HL-60 (cell line): ENCODE data around the gene CYRIA.

ENCODE experiments used
- DNase-seq, 2 experiments: peaks; one replicate each; pipeline ENCODE4 v3.0.0-alpha.2; 2010 to 2020; ENCODE audit warnings: low read depth in 1 of 2, low spot score in 1 of 2
- H3K27ac ChIP-seq: fragments of 250-450 bp; sonication (Bioruptor Pico); replicated peaks from 2 replicates; pipeline ENCODE4 v1.5.1; 2020; ENCODE audit warnings: mild to moderate bottlenecking, moderate library complexity
- H3K27me3 ChIP-seq: fragments of 250-450 bp; sonication (Bioruptor Pico); 2 replicates; pipeline ENCODE4 v1.5.1; 2021; ENCODE audit warnings: mild to moderate bottlenecking, moderate library complexity; ENCODE audit not compliant: insufficient read depth, poor library complexity, severe bottlenecking
- H3K4me3 ChIP-seq: replicated peaks from 2 replicates; pipeline ENCODE4 v1.5.1; 2011; ENCODE audit warnings: mild to moderate bottlenecking, control low read depth, low read length; ENCODE audit not compliant: insufficient read depth
- GABPA ChIP-seq: IDR thresholded peaks from 2 replicates; pipeline ENCODE4 v1.6.1; 2012; ENCODE audit warnings: low read depth
- POLR2AphosphoS5 ChIP-seq: IDR thresholded peaks from 2 replicates; pipeline ENCODE4 v1.6.1; 2012; ENCODE audit warnings: low read depth
- SPI1 ChIP-seq: IDR thresholded peaks from 2 replicates; pipeline ENCODE4 v1.6.1; 2012; ENCODE audit warnings: low read depth, mild to moderate bottlenecking, borderline replicate concordance
- TF ChIP-seq, protein P1 (sequence below): IDR thresholded peaks from one replicate; pipeline ENCODE4 v1.5.1; 2011; ENCODE audit warnings: low read length, control low read depth, inconsistent platforms; ENCODE audit not compliant: insufficient read depth
- TF ChIP-seq, protein P2 (sequence below): IDR thresholded peaks from 2 replicates; pipeline ENCODE4 v1.6.1; 2012; ENCODE audit warnings: low read depth; ENCODE audit not compliant: insufficient replicate concordance

The CYRIA gene

DNA sequence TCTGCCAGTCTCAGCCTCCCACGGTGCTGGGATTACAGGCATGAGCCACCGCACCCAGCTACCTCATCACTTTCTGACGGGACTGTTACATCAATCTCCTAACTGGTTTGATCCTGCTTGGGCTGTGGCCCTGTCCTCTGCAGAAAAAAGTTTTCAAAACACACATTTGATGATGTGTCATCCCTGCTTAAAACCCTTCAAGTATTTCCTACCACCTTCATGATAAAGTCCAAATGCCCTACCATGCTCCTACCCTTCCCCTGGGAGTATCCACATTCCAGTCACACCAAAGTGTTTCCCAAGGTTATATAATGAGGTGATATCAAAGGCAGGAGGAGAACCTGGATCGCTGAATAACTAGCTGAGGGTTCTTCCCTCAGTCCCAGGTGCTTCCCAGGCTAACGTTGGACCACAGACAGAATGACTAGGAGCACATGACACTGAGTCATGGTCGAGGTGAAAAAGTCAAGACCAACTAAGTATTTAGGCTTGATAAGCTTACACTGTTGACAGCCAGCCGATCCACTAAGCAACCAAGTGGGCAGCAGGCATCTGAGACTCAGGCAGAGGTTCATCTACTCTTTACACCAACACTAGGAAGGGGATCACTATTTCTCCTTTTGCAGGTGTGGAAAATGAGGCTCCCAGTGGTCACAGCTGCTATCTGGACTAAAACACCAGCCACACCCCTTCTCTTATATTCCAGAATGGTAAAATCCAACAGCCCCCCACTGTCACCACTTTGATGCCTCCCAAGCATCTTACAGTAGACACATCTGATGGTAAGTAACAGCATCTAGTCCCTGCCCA lies 31.8 kb downstream of the CYRIA start:
- Histone ChIP-seq H3K27me3 (no peaks in the 10 kb centered on the region), H3K27ac (no peak overlapping the region), H3K4me3 (no peak overlapping the region)
- TF ChIP-seq GABPA (no peak), SPI1 (no peak), POLR2AphosphoS5 (no peak)
- TF ChIP-seq, protein P1, sequence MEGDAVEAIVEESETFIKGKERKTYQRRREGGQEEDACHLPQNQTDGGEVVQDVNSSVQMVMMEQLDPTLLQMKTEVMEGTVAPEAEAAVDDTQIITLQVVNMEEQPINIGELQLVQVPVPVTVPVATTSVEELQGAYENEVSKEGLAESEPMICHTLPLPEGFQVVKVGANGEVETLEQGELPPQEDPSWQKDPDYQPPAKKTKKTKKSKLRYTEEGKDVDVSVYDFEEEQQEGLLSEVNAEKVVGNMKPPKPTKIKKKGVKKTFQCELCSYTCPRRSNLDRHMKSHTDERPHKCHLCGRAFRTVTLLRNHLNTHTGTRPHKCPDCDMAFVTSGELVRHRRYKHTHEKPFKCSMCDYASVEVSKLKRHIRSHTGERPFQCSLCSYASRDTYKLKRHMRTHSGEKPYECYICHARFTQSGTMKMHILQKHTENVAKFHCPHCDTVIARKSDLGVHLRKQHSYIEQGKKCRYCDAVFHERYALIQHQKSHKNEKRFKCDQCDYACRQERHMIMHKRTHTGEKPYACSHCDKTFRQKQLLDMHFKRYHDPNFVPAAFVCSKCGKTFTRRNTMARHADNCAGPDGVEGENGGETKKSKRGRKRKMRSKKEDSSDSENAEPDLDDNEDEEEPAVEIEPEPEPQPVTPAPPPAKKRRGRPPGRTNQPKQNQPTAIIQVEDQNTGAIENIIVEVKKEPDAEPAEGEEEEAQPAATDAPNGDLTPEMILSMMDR = no peak
- TF ChIP-seq, protein P2, sequence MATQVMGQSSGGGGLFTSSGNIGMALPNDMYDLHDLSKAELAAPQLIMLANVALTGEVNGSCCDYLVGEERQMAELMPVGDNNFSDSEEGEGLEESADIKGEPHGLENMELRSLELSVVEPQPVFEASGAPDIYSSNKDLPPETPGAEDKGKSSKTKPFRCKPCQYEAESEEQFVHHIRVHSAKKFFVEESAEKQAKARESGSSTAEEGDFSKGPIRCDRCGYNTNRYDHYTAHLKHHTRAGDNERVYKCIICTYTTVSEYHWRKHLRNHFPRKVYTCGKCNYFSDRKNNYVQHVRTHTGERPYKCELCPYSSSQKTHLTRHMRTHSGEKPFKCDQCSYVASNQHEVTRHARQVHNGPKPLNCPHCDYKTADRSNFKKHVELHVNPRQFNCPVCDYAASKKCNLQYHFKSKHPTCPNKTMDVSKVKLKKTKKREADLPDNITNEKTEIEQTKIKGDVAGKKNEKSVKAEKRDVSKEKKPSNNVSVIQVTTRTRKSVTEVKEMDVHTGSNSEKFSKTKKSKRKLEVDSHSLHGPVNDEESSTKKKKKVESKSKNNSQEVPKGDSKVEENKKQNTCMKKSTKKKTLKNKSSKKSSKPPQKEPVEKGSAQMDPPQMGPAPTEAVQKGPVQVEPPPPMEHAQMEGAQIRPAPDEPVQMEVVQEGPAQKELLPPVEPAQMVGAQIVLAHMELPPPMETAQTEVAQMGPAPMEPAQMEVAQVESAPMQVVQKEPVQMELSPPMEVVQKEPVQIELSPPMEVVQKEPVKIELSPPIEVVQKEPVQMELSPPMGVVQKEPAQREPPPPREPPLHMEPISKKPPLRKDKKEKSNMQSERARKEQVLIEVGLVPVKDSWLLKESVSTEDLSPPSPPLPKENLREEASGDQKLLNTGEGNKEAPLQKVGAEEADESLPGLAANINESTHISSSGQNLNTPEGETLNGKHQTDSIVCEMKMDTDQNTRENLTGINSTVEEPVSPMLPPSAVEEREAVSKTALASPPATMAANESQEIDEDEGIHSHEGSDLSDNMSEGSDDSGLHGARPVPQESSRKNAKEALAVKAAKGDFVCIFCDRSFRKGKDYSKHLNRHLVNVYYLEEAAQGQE = no peak
- no peak for DNase-seq

DNA sequence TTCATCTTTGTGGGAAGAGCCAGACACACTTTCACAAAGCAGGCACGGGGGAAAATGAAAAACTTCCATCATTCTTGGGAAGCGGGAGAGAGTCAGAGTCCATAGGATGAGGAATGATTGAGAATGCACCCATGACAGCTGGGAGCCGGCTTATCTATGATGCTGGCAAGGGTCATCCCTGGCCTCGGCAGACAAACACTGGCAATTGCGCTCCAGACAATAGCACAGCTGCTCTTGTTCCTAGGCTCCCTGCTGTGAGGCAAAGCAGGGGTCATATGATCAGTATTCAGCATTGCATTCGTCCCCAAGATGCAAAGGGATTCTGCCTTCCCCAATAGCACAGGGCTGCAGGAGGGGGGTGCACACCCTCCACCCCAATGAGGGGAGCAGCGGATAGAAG lies 33.0 kb downstream of the CYRIA start:
- Histone ChIP-seq H3K4me3 (no peak overlapping the region), H3K27me3 (no peaks in the 10 kb centered on the region), H3K27ac (no peak overlapping the region)
- DNase-seq = no peak
- TF ChIP-seq SPI1 (no peak), POLR2AphosphoS5 (no peak), GABPA (no peak)
- TF ChIP-seq, protein P2 = no peak
- TF ChIP-seq, protein P1 = no peak

DNA sequence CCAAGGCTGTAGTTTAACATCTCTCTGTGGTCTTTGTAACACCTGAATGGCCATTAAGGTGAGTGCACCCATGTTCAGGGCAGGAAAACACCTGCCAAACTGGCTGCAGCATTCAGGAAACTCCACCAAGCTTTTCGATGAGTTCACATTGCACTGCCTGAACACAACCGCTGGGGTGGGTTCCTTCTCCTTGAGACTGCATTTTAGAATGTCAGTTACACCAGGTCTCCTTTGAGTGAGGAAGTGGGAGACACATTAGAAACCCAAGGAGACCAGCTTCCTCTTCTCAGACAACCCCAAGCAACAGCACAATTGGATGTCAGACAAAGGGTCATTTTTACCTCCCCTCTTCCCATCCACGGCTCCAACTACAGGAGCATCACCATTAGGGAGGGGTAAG lies 35.2 kb downstream of the CYRIA start:
- TF ChIP-seq GABPA (no peak), POLR2AphosphoS5 (no peak), SPI1 (peak; percentile 98)
- TF ChIP-seq, protein P2 = no peak
- TF ChIP-seq, protein P1 = peak; percentile 62
- Histone ChIP-seq H3K27ac (peak overlapping the region; percentile 52), H3K4me3 (no peak overlapping the region), H3K27me3 (no peaks in the 10 kb centered on the region)
- DNase-seq = peak; percentile 87 to 90
